ENCODE data around the gene SIRPA. TPM values are rescaled to one million over a fixed set of nuclear protein-coding genes. Genes with fewer than 3 reads are reported as not detected.

The SIRPA gene
- total and polyA plus RNA-seq, 12 donors: 9.7 to 45.8 (median 24.8) TPM

DNA sequence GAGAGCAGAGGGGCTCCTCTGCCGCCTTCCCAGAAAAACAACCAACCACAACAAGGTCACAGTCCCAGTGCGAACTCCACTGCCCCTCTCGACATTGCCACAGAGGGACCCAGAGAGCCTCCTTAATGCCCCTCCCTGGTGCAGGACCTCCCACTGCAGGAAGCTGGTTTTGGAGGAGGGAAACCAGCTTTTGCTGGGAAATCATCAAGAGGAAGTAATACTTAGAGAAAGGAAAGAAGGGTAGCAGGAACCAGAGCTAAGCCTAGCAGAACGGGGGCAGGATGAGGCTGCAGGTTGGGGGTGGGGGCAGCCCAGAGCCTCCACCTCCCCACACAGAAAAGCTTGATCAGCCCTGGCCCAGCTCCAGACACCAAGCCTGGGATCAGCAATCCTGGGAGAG is 37.7 kb upstream of the SIRPA start:
- peaks cover 0 to 35% (median 0%) of the 10 kb centered on the region in 9 donors for H3K4me1 ChIP-seq
- DNase-seq (no peak), ATAC-seq (peak in 3 of 8 donors; percentile 20 to 33 (median 33))
- H3K27ac ChIP-seq: peak overlapping the region in 1 of 10 donors; percentile 32
- 71% methylated on average over 4 of the region's 4 CpGs for WGBS, 2 donors
- H3K27me3 ChIP-seq: no peaks in the 10 kb centered on the region
- TF ChIP-seq, protein P1, sequence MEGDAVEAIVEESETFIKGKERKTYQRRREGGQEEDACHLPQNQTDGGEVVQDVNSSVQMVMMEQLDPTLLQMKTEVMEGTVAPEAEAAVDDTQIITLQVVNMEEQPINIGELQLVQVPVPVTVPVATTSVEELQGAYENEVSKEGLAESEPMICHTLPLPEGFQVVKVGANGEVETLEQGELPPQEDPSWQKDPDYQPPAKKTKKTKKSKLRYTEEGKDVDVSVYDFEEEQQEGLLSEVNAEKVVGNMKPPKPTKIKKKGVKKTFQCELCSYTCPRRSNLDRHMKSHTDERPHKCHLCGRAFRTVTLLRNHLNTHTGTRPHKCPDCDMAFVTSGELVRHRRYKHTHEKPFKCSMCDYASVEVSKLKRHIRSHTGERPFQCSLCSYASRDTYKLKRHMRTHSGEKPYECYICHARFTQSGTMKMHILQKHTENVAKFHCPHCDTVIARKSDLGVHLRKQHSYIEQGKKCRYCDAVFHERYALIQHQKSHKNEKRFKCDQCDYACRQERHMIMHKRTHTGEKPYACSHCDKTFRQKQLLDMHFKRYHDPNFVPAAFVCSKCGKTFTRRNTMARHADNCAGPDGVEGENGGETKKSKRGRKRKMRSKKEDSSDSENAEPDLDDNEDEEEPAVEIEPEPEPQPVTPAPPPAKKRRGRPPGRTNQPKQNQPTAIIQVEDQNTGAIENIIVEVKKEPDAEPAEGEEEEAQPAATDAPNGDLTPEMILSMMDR (IDR thresholded peaks at IDR 0.05): no peak
- intact Hi-C loops (cut with DNase I): no loop called here
- no peak overlapping the region for H3K4me3 ChIP-seq
- H3K9me3 ChIP-seq: no peaks in the 10 kb centered on the region
- no peaks in the 10 kb centered on the region for H3K36me3 ChIP-seq

DNA sequence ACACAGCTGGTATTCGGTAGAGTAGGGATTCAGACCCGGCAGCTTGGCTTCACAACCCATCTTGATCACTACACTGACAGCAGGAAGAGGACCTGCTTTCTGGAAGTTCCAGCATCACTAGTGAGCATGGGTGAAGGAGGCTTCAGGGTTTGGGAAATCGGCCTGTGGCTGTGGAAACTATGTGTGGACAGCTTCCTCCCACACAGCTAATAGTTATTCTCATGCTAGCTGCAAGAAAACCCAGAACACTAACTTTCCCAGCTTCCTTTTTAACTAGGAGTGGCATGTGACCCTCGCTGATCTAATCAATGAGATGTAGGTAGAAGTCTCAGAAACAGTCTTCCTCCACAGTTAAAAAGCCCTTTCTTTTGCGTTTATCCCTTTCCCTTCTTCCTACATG is 36.3 kb upstream of the SIRPA start:
- Histone ChIP-seq H3K36me3 (no peaks in the 10 kb centered on the region), H3K27ac (peak overlapping the region in 1 of 10 donors; percentile 20), H3K27me3 (no peaks in the 10 kb centered on the region), H3K9me3 (no peaks in the 10 kb centered on the region), H3K4me3 (no peak overlapping the region), H3K4me1 (peaks cover 0 to 35% (median 0%) of the 10 kb centered on the region in 9 donors)
- intact Hi-C loops (cut with DNase I): no loop called here
- WGBS, 2 donors: 70 to 73% methylated on average over 5 of the region's 5 CpGs
- TF ChIP-seq, protein P1 (IDR thresholded peaks at IDR 0.05): no peak
- ATAC-seq (no peak), DNase-seq (no peak)

DNA sequence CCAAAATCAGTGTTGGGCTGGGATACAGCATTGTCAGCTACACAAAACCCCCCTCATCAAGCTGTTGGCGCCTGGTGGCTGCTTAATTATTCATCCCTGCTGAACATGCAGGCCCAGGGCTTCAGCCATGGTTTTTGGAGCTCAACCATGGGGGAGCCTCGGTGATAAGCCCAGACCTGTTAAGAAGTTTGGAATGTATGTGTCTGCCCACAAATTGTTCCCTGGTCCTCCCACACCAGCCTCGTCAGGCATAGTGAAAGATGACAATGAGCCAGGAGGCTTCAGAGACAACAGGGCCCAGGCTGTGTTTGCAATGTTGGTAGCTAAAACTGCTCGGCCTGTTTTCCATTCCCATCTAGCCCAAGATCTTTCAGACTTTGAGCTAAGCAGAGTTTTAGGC is 34.8 kb upstream of the SIRPA start:
- no peak overlapping the region for H3K27ac ChIP-seq
- H3K4me3 ChIP-seq: no peak overlapping the region
- peaks cover 0 to 35% (median 0%) of the 10 kb centered on the region in 9 donors for H3K4me1 ChIP-seq
- DNase-seq: no peak
- no peaks in the 10 kb centered on the region for H3K27me3 ChIP-seq
- ATAC-seq: no peak
- 81 to 85% methylated on average over 4 of the region's 4 CpGs for WGBS, 2 donors
- TF ChIP-seq, protein P1 (IDR thresholded peaks at IDR 0.05): no peak
- H3K36me3 ChIP-seq: no peaks in the 10 kb centered on the region
- intact Hi-C loops (cut with DNase I): no loop called here
- H3K9me3 ChIP-seq: no peaks in the 10 kb centered on the region

GRCh38 chr20:1861347-1861976 is 33.7 kb upstream of the SIRPA start:
- intact Hi-C loops (cut with DNase I): no loop called here
- DNase-seq (no peak), ATAC-seq (no peak)
- 53 to 60% methylated on average over 13 of the region's 13 CpGs for WGBS, 2 donors
- no peaks in the 10 kb centered on the region for H3K27me3 ChIP-seq
- no peaks in the 10 kb centered on the region for H3K36me3 ChIP-seq
- H3K4me1 ChIP-seq: peaks cover 0 to 32% (median 0%) of the 10 kb centered on the region in 9 donors
- no peak overlapping the region for H3K4me3 ChIP-seq
- TF ChIP-seq, protein P1 (IDR thresholded peaks at IDR 0.05): no peak
- no peak overlapping the region for H3K27ac ChIP-seq
- H3K9me3 ChIP-seq: no peaks in the 10 kb centered on the region
